HG03097 (cell line): Measurements from ENCODE around the gene C1GALT1C1.
"Not testable (repeated sequence)": the region's sequence is repeated elsewhere in the genome, so short reads cannot be mapped to it uniquely, and the experiment has no call there.

Experiments
- ATAC-seq: cut with Tn5 transposase; IDR thresholded peaks from one replicate; pipeline ENCODE4 v1.9.1; 2021; ENCODE audit not compliant: unreplicated experiment, low FRiP score

The C1GALT1C1 gene

GRCh38 chrX:120629667-120630537, at the start of gene C1GALT1C1:
Gene C1GALT1C1, minus strand, starts transcription at chrX:120630054. Its CDS starts 2,888 bp downstream, at chrX:120627166.
- peak; percentile 96 for ATAC-seq

GRCh38 chrX:120677004-120677652, 47.3 kb upstream of the C1GALT1C1 start:
- no peak for ATAC-seq

- no peak for ATAC-seq
These were observed 43.1 kb upstream of the C1GALT1C1 start for GRCh38 chrX:120672841-120673530.

- ATAC-seq: no peak
These were observed 42.5 kb upstream of the C1GALT1C1 start for GRCh38 chrX:120672389-120672788.

- ATAC-seq: no peak
These were observed 42.1 kb upstream of the C1GALT1C1 start for GRCh38 chrX:120671963-120672362.

- no peak for ATAC-seq
These were observed 38.5 kb upstream of the C1GALT1C1 start for GRCh38 chrX:120668357-120668756.

GRCh38 chrX:120664535-120664934, 34.7 kb upstream of the C1GALT1C1 start:
- ATAC-seq: not testable (repeated sequence)

- no peak for ATAC-seq
These were observed 34.2 kb upstream of the C1GALT1C1 start for GRCh38 chrX:120664081-120664480.

GRCh38 chrX:120662662-120663061, 32.8 kb upstream of the C1GALT1C1 start:
- no peak for ATAC-seq

- no peak for ATAC-seq
These were observed 30.8 kb upstream of the C1GALT1C1 start for GRCh38 chrX:120660637-120661036.

GRCh38 chrX:120653000-120653399, 23.1 kb upstream of the C1GALT1C1 start:
- no peak for ATAC-seq

GRCh38 chrX:120652256-120652655, 22.4 kb upstream of the C1GALT1C1 start:
- ATAC-seq: not testable (repeated sequence)

GRCh38 chrX:120647127-120647526, 17.3 kb upstream of the C1GALT1C1 start:
- no peak for ATAC-seq

- no peak for ATAC-seq
These were observed 13.0 kb upstream of the C1GALT1C1 start for GRCh38 chrX:120642871-120643270.

- no peak for ATAC-seq
These were observed 8.8 kb upstream of the C1GALT1C1 start for GRCh38 chrX:120638619-120639018.

GRCh38 chrX:120625371-120625770, 4.5 kb downstream of the C1GALT1C1 start:
- ATAC-seq: no peak

GRCh38 chrX:120617996-120618630, 11.7 kb downstream of the C1GALT1C1 start:
- no peak for ATAC-seq

- ATAC-seq: no peak
These were observed 15.0 kb downstream of the C1GALT1C1 start for GRCh38 chrX:120614816-120615215.

GRCh38 chrX:120612086-120612485, 17.8 kb downstream of the C1GALT1C1 start:
- no peak for ATAC-seq

GRCh38 chrX:120604361-120604782, 25.5 kb downstream of the C1GALT1C1 start:
- no peak for ATAC-seq
